ENCODE data around the gene RTN4RL2.

The RTN4RL2 gene

DNA sequence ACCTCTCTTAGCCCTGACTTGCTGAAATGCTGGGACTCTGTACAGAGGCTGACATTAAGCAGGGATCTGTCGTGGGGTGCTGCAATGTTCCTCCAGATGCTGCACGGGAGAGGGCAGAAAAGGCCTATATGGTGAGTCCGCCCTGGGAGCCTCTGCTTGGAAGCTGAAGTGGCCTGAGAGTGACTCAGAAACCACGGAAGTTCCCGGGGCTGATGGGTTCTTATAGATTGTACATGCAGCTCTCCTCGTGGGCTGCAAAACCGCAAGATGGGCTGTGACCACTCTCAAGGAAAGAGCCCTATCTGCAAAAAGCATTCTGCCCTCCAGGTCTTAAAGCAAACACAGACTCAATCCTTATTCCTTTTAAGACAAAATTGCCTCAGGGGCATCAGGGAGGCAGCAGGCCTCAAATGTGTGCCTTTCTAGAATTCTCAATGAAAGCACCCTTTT, 27.6 kb upstream of the RTN4RL2 start:
- TF ChIP-seq CTCF (IDR thresholded peaks at IDR 0.05) = no peak
- DNase-seq (ENCODE audit: low spot score) = no peak
- no peak overlapping the region for H3K4me3 ChIP-seq
- H3K27ac ChIP-seq = no peak overlapping the region

DNA sequence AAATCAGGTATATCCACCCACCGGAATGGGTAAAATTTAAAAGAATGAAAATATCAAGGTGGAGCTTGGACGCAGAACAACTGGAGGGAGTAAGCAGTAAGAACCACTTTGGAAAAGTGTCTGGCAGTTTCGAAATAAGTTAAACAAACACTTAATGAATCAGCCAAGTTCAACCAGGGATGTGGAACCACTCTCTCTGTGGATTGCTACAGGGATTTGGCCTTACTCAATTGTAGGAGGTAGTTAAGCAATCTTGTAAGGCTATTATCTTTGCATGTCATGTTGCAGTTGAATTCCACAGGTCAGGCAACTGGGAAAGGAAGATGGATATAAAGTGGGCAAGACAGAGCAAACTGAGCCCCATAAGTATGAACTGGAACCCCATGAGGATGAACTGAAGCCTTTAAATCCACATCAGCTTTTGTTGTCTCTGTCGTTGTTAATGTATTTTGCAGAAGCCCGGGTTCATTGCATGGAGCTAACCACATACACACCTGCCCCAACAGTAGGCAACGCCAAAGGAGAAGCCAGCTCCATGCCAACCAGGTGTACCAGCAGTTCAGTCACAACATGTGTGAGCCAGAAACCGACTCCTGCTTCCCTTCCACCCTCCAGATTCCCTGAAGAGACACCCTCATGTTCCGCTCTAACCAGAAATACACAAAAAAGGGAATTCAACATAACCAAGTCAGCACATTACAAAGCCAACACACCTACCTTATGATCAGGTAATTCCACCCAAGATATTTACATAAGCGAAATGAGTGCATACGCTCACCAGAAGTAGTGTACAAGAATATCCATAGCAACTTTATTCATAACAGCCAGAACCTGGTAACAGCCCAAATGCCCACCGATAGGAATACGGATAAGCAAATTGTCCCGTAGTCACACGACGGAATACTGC, 25.4 kb upstream of the RTN4RL2 start:
- DNase-seq (ENCODE audit: low spot score) = no peak
- Histone ChIP-seq H3K27ac (peak overlapping the region in 1 of 2 donors; percentile 56), H3K4me3 (no peak overlapping the region)
- TF ChIP-seq CTCF (IDR thresholded peaks at IDR 0.05) = no peak

DNA sequence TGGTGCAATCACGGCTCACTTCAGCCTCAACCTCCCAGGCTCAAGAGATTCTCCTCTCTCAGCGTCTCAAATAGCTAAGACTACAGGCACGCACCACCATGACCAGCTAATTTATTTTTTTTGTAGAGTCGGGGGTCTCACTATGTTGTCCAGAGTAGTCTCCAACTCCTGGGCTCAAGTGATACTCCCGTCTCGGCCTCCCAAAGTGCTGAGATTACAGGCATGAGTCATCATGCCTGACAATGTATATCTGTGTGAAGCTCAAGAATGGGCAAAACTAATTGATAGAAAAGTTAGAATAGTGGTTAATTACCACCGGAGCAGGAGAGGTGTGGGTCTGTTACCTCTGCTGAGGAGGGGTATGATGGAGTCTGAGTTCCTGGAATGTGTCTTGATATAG, 24.3 kb upstream of the RTN4RL2 start:
- no peak for TF ChIP-seq CTCF (IDR thresholded peaks at IDR 0.05)
- no peak overlapping the region for H3K4me3 ChIP-seq
- no peak for DNase-seq (ENCODE audit: low spot score)
- no peak overlapping the region for H3K27ac ChIP-seq

DNA sequence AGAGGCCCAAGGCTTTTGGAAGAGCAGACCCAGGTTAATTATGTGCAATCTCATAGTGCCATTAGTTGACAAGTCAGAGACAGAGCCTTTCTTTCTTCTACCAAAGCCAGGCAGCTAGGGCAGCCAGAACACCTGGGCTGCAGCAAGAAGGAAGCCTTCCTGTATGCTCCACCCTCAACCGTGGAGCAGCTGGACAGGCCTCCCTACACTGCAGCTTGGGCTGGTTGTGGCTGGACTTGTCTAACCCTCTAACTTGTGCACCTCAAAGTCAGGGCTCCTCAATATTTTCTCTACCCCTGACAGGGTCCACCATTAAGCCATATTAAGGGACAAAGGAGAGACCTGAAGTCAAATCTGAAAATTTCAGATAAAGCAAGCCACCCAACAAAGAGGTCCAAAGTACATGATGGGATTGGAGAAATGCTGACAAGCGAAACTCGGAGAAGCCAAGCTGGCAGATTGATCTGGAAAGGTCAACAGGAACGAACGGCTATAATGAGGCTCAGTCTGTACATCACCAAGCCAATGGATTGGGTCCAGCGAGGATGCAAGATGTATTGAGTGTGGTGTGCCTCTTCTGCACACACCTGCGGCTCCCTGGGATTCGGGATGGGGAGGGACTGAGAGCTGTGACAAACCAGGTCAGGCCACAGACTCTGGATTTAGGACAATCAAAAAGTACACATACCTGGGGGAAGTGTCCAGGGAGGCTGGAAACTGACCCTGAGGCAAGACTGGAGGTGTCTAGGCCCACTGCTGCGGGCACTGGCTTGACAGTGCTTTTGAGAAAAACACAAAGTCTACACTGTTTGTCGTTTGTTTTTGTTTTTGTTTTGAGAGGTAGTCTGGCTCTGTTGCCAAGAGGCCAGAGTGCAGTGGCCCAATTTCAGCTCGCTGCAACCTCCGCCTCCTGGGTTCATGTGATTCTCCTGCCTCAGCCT, 21.7 kb upstream of the RTN4RL2 start:
- TF ChIP-seq CTCF (IDR thresholded peaks at IDR 0.05) = no peak
- H3K27ac ChIP-seq = no peak overlapping the region
- H3K4me3 ChIP-seq = no peak overlapping the region
- DNase-seq (ENCODE audit: low spot score) = no peak

- no peak for DNase-seq (ENCODE audit: low spot score)
- Histone ChIP-seq H3K27ac (no peak overlapping the region), H3K4me3 (no peak overlapping the region)
- no peak for TF ChIP-seq CTCF (IDR thresholded peaks at IDR 0.05)
Measured at GRCh38 chr11:57439786-57440185, 20.5 kb upstream of the RTN4RL2 start.

DNA sequence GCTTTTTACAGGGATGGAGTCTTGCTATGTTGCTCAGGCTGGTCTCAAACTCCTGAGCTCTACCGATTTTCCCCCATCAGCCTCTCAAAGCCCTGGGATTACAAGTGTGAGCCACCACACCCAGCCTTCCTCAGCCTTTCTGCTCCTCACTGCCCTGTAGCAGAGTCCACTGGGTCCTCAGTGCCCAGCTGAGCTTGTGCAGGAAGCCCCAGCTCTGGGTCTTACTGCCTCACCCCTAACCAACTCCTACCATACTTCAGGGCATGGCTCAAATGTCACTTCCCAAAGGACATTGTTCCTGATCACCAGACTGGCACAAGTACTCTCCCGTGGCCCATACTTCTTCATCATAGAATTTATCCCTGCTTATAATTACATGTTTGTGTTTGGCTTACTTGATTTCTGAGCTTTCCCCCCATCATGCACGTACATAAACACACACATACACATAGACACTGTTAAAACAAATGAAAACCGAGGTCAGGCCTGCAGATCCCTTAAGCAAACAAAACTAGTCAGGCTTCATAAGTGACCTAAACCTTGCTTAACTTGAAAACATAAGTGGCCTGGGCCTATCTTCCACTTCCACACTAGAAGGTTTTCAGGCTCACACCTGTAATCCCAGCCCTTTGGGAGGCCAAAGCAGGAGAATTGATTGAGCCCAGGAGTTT, 19.4 kb upstream of the RTN4RL2 start:
- no peak for TF ChIP-seq CTCF (IDR thresholded peaks at IDR 0.05)
- H3K27ac ChIP-seq = no peak overlapping the region
- DNase-seq (ENCODE audit: low spot score) = no peak
- H3K4me3 ChIP-seq = no peak overlapping the region
